ENCODE results near the gene CADPS.

DNA sequence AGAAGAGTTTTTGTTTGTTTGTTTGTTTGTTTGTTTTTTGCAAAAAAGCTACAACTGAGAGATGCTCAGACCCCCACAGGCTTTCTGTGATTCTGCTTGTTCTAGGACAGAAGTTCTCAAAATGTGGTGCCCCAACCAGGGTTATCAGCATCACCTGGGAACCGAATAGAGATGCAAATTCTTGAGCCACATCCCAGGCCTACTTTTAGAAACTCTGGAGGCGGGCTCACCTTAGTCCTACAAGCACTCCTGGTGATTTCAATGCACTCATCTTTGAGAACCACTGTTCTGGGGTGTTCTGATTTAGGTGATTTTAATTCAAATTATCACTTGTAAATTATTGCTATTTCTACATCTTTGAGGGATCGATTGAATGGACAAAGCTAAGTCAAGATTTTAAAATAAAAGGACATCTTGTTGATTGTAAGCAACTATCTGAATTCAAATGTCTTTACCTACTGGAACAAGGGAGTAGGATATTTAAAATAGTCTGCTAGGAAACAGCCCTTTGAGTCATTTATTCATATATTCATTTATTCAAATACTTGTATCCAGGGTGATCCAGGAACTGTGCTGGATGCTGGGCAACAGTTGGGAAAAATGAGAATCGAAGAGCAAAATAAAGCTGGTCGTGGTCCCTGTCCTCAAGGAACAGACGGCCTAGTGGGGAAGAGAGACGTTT, 44.7 kb upstream of the CADPS start:
- TF ChIP-seq POLR2A (IDR thresholded peaks at IDR 0.05; ENCODE audit: low read length) (no peak), GATA1 (IDR thresholded peaks at IDR 0.05; ENCODE audit: low read depth, low read length) (no peak)
